ENCODE data around the gene LARP4B.

GRCh38 chr10:964988-965417 lies 33.5 kb upstream of the LARP4B start:
- TF ChIP-seq CTCF (IDR thresholded peaks at IDR 0.05) (no peak), SREBF2 (IDR thresholded peaks at IDR 0.05) (no peak), MAFK (IDR thresholded peaks at IDR 0.05; ENCODE audit: partially characterized antibody) (no peak), CBX2 (IDR thresholded peaks at IDR 0.05; ENCODE audit: borderline replicate concordance, low read depth) (no peak)
- TF ChIP-seq, protein P1, sequence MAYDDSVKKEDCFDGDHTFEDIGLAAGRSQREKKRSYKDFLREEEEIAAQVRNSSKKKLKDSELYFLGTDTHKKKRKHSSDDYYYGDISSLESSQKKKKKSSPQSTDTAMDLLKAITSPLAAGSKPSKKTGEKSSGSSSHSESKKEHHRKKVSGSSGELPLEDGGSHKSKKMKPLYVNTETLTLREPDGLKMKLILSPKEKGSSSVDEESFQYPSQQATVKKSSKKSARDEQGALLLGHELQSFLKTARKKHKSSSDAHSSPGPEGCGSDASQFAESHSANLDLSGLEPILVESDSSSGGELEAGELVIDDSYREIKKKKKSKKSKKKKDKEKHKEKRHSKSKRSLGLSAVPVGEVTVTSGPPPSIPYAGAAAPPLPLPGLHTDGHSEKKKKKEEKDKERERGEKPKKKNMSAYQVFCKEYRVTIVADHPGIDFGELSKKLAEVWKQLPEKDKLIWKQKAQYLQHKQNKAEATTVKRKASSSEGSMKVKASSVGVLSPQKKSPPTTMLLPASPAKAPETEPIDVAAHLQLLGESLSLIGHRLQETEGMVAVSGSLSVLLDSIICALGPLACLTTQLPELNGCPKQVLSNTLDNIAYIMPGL (CRISPR knock-in tag; IDR thresholded peaks at IDR 0.05; ENCODE audit: borderline replicate concordance) = no peak

All from A549 (cell line).